RWPE2 (cell line): Measurements from ENCODE around the gene SLC18A3.

Source experiments
- ATAC-seq: fragments of 200-7000 bp; cut with Tn5 transposase; 3 replicates; pipeline ENCODE4 v1.9.1; 2021; ENCODE audit warnings: low read depth
- DNase-seq: peaks from one replicate; pipeline ENCODE4 v3.0.0-alpha.2; 2020; ENCODE audit warnings: low spot score
- H3K27ac ChIP-seq: fragments of 450-650 bp; 2 replicates; pipeline ENCODE4 v1.5.1; 2017; ENCODE audit warnings: mild to moderate bottlenecking; ENCODE audit not compliant: poor library complexity, severe bottlenecking
- H3K27me3 ChIP-seq: fragments of 250-450 bp; sonication (Bioruptor Pico); 2 replicates; pipeline ENCODE4 v1.5.1; 2021; ENCODE audit warnings: mild to moderate bottlenecking, moderate library complexity; ENCODE audit not compliant: insufficient read depth, poor library complexity, severe bottlenecking
- H3K36me3 ChIP-seq: fragments of 250-450 bp; sonication (Bioruptor Pico); 2 replicates; pipeline ENCODE4 v1.5.1; 2020; ENCODE audit warnings: low read depth, mild to moderate bottlenecking, moderate library complexity
- H3K4me1 ChIP-seq: fragments of 250-450 bp; sonication (Bioruptor Pico); 2 replicates; pipeline ENCODE4 v1.5.1; 2021; ENCODE audit warnings: mild to moderate bottlenecking, moderate library complexity; ENCODE audit not compliant: insufficient read depth, poor library complexity, severe bottlenecking
- H3K4me3 ChIP-seq: fragments of 250-450 bp; sonication (Bioruptor Pico); 2 replicates; pipeline ENCODE4 v1.5.1; 2021; ENCODE audit warnings: mild to moderate bottlenecking, moderate library complexity; ENCODE audit not compliant: severe bottlenecking
- H3K9me3 ChIP-seq: fragments of 250-450 bp; sonication (Bioruptor Pico); 2 replicates; pipeline ENCODE4 v1.5.1; 2021; ENCODE audit warnings: mild to moderate bottlenecking, moderate library complexity; ENCODE audit not compliant: severe bottlenecking
- CTCF ChIP-seq: fragments of 450-650 bp; IDR thresholded peaks from one replicate; pipeline ENCODE4 v1.5.1; 2017; ENCODE audit warnings: mild to moderate bottlenecking, moderate library complexity; ENCODE audit not compliant: poor library complexity, severe bottlenecking

SLC18A3 gene

DNA sequence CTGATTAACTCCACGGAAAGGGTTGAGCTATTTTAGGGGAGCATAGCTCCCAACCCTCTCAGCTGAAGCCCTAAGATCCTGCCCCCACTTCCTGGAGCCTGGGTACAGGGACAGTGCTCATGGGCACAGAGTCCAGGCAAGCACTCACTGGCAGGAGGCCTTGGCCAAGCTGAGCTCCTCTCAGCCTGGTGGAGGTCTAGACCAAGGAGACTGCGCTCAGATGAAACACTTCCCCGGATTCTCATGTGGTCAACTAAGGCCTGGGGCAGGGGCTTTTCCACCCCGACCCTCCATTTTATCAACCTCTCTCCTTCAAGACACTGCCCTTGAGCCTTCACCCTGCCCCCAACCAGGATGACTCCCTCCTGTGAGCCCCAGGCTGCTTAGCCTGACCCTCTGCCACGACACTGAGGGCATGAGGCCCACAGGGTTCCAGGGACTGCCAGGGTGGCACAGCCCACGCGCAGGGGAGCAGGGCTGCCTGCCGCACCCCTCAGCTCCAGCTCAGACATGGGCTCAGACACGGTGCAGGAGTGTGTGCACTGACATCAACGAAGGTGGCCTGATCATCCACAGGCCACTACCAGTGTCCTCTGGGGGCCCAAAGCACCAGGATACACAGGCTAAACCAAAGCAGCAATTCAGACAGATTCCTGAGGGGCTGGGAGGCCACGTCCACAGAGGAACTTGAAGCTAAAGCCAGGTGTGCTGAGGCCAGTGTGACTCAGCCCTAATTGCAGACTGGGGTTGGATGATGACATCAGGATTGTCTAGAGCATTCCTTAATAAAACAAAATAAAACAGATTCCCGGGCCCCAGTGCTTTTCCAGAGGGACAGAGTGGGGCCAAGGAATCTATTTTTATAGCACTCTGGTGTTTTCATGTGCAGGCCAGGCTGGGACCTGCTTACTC lies 22.6 kb downstream of the SLC18A3 start:
- DNase-seq, result peak; percentile 19
- H3K9me3 ChIP-seq, result no peaks in the 10 kb centered on the region
- H3K36me3 ChIP-seq, result no peaks in the 10 kb centered on the region
- peaks cover 2% of the 10 kb centered on the region for H3K27me3 ChIP-seq
- no peak for TF ChIP-seq CTCF
- H3K4me3 ChIP-seq, result no peak overlapping the region
- no peaks in the 10 kb centered on the region for H3K4me1 ChIP-seq
- H3K27ac ChIP-seq, result no peak overlapping the region
- ATAC-seq, result peak; percentile 76

- no peaks in the 10 kb centered on the region for H3K4me1 ChIP-seq
- H3K9me3 ChIP-seq, result no peaks in the 10 kb centered on the region
- no peak overlapping the region for H3K4me3 ChIP-seq
- no peak for ATAC-seq
- H3K27me3 ChIP-seq, result peaks cover 10% of the 10 kb centered on the region
- no peak for TF ChIP-seq CTCF
- DNase-seq, result peak; percentile 23
- no peaks in the 10 kb centered on the region for H3K36me3 ChIP-seq
- H3K27ac ChIP-seq, result no peak overlapping the region
Measured at GRCh38 chr10:49633327-49634068, 23.4 kb downstream of the SLC18A3 start.

- Histone ChIP-seq H3K27me3 (peaks cover 17% of the 10 kb centered on the region), H3K4me1 (no peaks in the 10 kb centered on the region), H3K4me3 (no peak overlapping the region), H3K36me3 (no peaks in the 10 kb centered on the region), H3K9me3 (no peaks in the 10 kb centered on the region), H3K27ac (no peak overlapping the region)
- DNase-seq (peak; percentile 32), ATAC-seq (no peak)
- TF ChIP-seq CTCF, result no peak
Measured at GRCh38 chr10:49634069-49634660, 24.1 kb downstream of the SLC18A3 start.

GRCh38 chr10:49642311-49642710 lies 32.2 kb downstream of the SLC18A3 start:
- DNase-seq, result peak; percentile 20
- no peak for TF ChIP-seq CTCF

More at GRCh38 chr10:49642311-49642710, 32.2 kb downstream of the SLC18A3 start:
- Histone ChIP-seq H3K4me1 (no peaks in the 10 kb centered on the region), H3K9me3 (no peaks in the 10 kb centered on the region), H3K4me3 (no peak overlapping the region), H3K27ac (no peak overlapping the region), H3K27me3 (peaks cover 25% of the 10 kb centered on the region), H3K36me3 (no peaks in the 10 kb centered on the region)
- ATAC-seq, result no peak
